GM12873 (cell line): ENCODE data around the gene TAF15.

ENCODE experiments used
- TF ChIP-seq, protein P1 (sequence below): IDR thresholded peaks from 2 replicates; pipeline ENCODE4 v1.5.1; 2012; ENCODE audit warnings: low read depth, mild to moderate bottlenecking, moderate library complexity, low read length, control low read depth; ENCODE audit not compliant: insufficient read depth; ENCODE audit errors: missing control alignments

The TAF15 gene

DNA sequence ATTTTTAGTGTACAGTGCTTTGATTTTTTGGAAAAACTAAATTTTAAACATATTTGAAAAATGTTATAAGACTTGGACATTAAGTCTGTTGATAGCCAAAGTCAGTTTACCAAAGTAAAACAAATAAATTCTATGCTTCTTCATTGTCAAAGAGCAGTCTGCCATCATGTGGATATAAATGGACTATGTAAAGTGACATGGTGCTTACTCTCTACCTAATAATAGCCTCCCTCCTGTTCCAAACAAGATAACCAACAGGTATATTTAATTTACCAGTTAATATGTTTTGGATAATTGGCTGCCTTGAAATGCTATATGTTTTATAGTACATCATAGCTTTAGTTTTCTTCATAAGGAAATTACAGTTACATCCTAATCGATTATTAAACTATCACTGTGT, 15.9 kb downstream of the TAF15 start:
- TF ChIP-seq, protein P1, sequence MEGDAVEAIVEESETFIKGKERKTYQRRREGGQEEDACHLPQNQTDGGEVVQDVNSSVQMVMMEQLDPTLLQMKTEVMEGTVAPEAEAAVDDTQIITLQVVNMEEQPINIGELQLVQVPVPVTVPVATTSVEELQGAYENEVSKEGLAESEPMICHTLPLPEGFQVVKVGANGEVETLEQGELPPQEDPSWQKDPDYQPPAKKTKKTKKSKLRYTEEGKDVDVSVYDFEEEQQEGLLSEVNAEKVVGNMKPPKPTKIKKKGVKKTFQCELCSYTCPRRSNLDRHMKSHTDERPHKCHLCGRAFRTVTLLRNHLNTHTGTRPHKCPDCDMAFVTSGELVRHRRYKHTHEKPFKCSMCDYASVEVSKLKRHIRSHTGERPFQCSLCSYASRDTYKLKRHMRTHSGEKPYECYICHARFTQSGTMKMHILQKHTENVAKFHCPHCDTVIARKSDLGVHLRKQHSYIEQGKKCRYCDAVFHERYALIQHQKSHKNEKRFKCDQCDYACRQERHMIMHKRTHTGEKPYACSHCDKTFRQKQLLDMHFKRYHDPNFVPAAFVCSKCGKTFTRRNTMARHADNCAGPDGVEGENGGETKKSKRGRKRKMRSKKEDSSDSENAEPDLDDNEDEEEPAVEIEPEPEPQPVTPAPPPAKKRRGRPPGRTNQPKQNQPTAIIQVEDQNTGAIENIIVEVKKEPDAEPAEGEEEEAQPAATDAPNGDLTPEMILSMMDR, result no peak

DNA sequence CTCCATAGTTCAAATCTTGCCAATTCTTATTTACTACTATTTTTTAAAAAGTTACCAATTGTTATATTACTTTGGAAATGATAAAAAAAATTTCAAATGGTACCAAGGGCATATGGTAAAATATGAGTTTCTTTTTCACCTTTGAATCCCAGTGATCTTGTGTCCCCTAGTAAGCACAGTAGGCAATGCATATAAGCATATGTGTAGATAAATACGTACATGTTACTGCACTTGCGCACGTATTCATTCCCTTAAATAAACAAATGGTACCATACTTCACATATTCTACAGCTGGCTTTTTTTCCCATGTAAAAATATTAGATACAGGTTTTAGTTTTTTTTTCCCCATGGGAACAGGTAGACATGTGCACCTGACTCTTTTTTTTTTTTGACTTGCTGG, 31.8 kb downstream of the TAF15 start:
- TF ChIP-seq, protein P1, result no peak

DNA sequence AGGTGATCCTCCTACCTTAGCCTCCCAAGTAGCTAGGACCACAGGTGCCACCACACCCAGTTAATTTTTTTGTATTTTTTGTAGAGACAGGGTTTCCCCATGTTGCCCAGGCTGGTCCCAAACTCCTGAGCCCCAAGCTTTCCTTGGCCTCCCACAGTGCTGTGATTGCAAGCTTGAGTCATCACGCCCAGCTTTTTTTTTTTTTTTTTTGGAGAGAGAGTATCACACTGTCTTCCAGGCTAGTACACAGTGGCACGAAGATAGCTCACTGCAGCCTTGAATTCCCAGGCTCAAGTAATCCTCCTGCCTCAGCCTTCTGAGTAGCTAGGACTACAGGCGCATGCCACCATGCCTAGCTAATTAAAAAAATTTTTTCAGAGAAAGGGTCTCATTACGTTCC, 32.2 kb downstream of the TAF15 start:
- TF ChIP-seq, protein P1, result no peak

- TF ChIP-seq, protein P1, result no peak
Measured at GRCh38 chr17:35842239-35842638, 33.0 kb downstream of the TAF15 start.

DNA sequence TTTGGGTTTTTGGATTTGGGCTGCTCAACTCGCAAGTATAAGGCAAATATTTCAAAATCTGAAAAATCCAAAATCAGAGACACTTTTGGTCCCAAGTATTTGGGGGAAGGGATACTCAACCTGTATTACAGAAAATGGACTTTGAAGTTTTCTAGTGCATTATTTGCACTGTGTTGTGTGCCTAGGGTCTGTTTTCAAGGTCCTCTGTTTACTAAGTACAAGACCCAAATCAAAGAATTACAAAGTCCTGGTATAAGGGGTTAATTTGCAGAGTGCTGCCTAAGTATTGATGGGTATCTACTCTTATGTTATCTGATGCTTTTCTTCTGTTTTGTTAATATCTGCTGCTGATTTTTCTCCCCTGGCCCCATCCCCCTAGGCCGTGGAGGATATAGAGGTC, 34.4 kb downstream of the TAF15 start:
- TF ChIP-seq, protein P1, result no peak

DNA sequence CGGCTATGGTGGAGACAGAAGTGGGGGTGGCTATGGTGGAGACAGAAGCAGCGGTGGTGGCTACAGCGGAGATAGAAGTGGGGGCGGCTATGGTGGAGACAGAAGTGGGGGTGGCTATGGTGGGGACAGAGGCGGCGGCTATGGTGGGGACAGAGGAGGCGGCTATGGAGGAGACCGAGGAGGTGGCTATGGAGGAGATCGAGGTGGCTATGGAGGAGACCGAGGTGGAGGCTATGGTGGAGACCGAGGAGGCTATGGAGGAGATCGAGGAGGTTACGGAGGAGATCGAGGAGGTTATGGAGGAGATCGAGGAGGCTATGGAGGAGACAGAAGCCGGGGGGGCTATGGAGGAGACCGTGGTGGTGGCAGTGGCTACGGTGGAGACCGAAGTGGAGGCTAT, 35.3 kb downstream of the TAF15 start:
- TF ChIP-seq, protein P1, result no peak

- TF ChIP-seq, protein P1, result no peak
Measured at GRCh38 chr17:35846055-35846809, 36.9 kb downstream of the TAF15 start.
